Activated T-cell treated with anti-CD3 and anti-CD28 coated beads, Interleukin-2, amount 50 U/mL, for 48 hours (primary cell): Measurements from ENCODE around the gene ENPP3.
"Not testable (repeated sequence)": the region's sequence is repeated elsewhere in the genome, so short reads cannot be mapped to it uniquely, and the experiment has no call there.

Experiments
- DNase-seq, 2 experiments: peaks; one replicate each; pipeline ENCODE4 v3.0.0-alpha.2; 2020

Gene ENPP3

GRCh38 chr6:131692031-131692430 is 54.9 kb downstream of the ENPP3 start:
- DNase-seq: no peak

GRCh38 chr6:131692589-131692988 is 55.5 kb downstream of the ENPP3 start:
- DNase-seq: no peak

GRCh38 chr6:131693384-131693783 is 56.3 kb downstream of the ENPP3 start:
- DNase-seq: no peak

- peak; percentile 46 to 53 for DNase-seq
Measured at GRCh38 chr6:131694832-131695426, 57.8 kb downstream of the ENPP3 start.

GRCh38 chr6:131696956-131697355 is 59.9 kb downstream of the ENPP3 start:
- DNase-seq: no peak

- not testable (repeated sequence) for DNase-seq
Measured at GRCh38 chr6:131700851-131701250, 63.7 kb downstream of the ENPP3 start.

GRCh38 chr6:131703905-131704304 is 66.8 kb downstream of the ENPP3 start:
- DNase-seq: not testable (repeated sequence)

- not testable (repeated sequence) for DNase-seq
Measured at GRCh38 chr6:131710917-131711316, 73.8 kb downstream of the ENPP3 start, which contains the start of gene CTAGE9. Gene CTAGE9, minus strand, starts transcription at chr6:131711017. Its CDS starts 0 bp downstream, at chr6:131711017.

- DNase-seq: not testable (repeated sequence)
Measured at GRCh38 chr6:131715567-131715966, 78.5 kb downstream of the ENPP3 start.

GRCh38 chr6:131717836-131718542 is 80.9 kb downstream of the ENPP3 start:
- no peak for DNase-seq

- DNase-seq: no peak
Measured at GRCh38 chr6:131721161-131721560, 84.1 kb downstream of the ENPP3 start.

- DNase-seq: no peak
Measured at GRCh38 chr6:131724114-131724513, 87.0 kb downstream of the ENPP3 start.

GRCh38 chr6:131727467-131727866 is 90.4 kb downstream of the ENPP3 start:
- no peak for DNase-seq

GRCh38 chr6:131727868-131728267 is 90.8 kb downstream of the ENPP3 start:
- DNase-seq: no peak

GRCh38 chr6:131728296-131728939 is 91.3 kb downstream of the ENPP3 start:
- no peak for DNase-seq

- DNase-seq: no peak
Measured at GRCh38 chr6:131729550-131729949, 92.4 kb downstream of the ENPP3 start.

GRCh38 chr6:131730264-131730663 is 93.2 kb downstream of the ENPP3 start:
- DNase-seq: no peak

- DNase-seq: no peak
Measured at GRCh38 chr6:131731224-131731623, 94.1 kb downstream of the ENPP3 start.

GRCh38 chr6:131733376-131734016 is 96.4 kb downstream of the ENPP3 start:
- no peak for DNase-seq

GRCh38 chr6:131736003-131736596 is 99.0 kb downstream of the ENPP3 start:
- no peak for DNase-seq

- DNase-seq: no peak
Measured at GRCh38 chr6:131736811-131737210, 99.7 kb downstream of the ENPP3 start.

GRCh38 chr6:131739136-131739535 is 102.0 kb downstream of the ENPP3 start:
- no peak for DNase-seq

- DNase-seq: no peak
Measured at GRCh38 chr6:131740161-131740560, 103.1 kb downstream of the ENPP3 start.
